ENCODE data around the gene ATXN2L. TPM values are rescaled to one million over a fixed set of nuclear protein-coding genes. Genes with fewer than 3 reads are reported as not detected.

Gene ATXN2L
- total and polyA plus RNA-seq, 2 of the 4 experiments (the other 2 are of a cell fraction), result 12.9 to 58.8 TPM

DNA sequence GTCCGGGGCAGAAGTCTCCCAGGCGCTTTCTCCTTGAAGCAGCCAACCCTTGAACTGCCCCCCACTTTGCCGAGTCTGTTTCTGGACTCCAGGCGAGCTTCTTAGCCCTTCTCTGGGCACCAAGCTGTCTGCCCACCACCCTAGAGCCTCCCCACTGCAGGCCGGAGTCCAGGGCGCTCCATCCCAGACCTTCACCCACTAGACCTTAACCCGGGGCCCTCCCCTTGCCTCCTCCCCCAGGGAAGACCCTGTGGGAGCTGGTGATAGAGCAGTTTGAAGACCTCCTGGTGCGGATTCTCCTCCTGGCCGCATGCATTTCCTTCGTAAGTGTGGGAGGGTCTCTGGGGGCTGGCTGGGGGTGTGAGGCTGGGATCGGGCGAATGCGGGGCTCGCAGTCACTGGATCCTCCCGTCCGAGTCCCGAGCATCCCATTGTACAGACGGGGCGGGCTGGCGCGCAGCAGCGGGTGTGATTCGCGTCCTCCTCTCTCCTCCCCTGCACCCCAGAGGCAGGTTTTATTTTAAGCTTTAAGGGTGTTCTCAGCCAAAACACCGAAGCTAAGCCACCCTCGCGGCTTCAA is 56.6 kb downstream of the ATXN2L start:
- no TSS peak for BruUV-seq (replicated peaks)
- Histone ChIP-seq H3K36me3 (ENCODE audit: control insufficient read depth, insufficient read depth, low read length) (peaks cover 3% of the 10 kb centered on the region; the same call in 1 of the 2 replicates), H3K4me2 (ENCODE audit: low read depth, low read length) (peak overlapping the region; percentile 89), H4K91ac (ENCODE audit: insufficient read depth, low read depth, low read length) (peak overlapping the region; percentile 66; the same call in 1 of the 2 replicates), H2BK120ac (ENCODE audit: low read depth, low read length) (peak overlapping the region; percentile 4; the same call in 1 of the 2 replicates), H4K5ac (ENCODE audit: low read depth, low read length) (no peak overlapping the region), H2BK20ac (ENCODE audit: low read depth, low read length) (no peak overlapping the region), H2BK15ac (ENCODE audit: low read depth, low read length) (no peak overlapping the region), H3K27me3 (ENCODE audit: control insufficient read depth, insufficient read depth, low read length) (no peaks in the 10 kb centered on the region), H3K4me3 (ENCODE audit: insufficient read depth, low read depth, low read length) (peak overlapping the region; percentile 71), H3K9ac (ENCODE audit: low read depth, low read length) (peak overlapping the region; percentile 67), H3K4me1 (ENCODE audit: control insufficient read depth, insufficient read depth, low read length) (peaks cover 7% of the 10 kb centered on the region; the same call in 1 of the 2 replicates), H3K9me1 (ENCODE audit: insufficient read depth, low read length) (peaks cover 7% of the 10 kb centered on the region; the same call in 1 of the 2 replicates), H3K23ac (ENCODE audit: low read depth, low read length) (peak overlapping the region; percentile 88), H3K14ac (replicated peaks; ENCODE audit: low read depth, low read length) (peak overlapping the region; percentile 85), H3K27ac (ENCODE audit: insufficient read depth, low read length) (peak overlapping the region; percentile 28; the same call in 1 of the 2 replicates), H2AK5ac (ENCODE audit: low read depth, low read length) (peak overlapping the region; percentile 25; the same call in 1 of the 2 replicates), H3K4ac (ENCODE audit: low read depth, low read length) (peak overlapping the region; percentile 18), H2AFZ (replicated peaks; ENCODE audit: low read length, poor library complexity) (peak overlapping the region; percentile 95), H3K9me3 (ENCODE audit: control insufficient read depth, insufficient read depth, low read length) (no peaks in the 10 kb centered on the region), H4K20me1 (ENCODE audit: insufficient read depth, low read length) (no peaks in the 10 kb centered on the region), H4K8ac (ENCODE audit: low read depth in 2 of 2, low read length in 2 of 2) (peak overlapping the region; percentile 79 to 83), H3K79me1 (ENCODE audit: low read depth in 1 of 2, low read length in 2 of 2) (peaks cover 4 to 13% of the 10 kb centered on the region in 2 experiments; a peak in 2 of 4 replicates), H2BK5ac (ENCODE audit: low read depth, low read length, poor library complexity, severe bottlenecking) (no peak overlapping the region), H2AK9ac (replicated peaks; ENCODE audit: low read depth, low read length, poor library complexity) (peak overlapping the region; percentile 98), H3K56ac (ENCODE audit: extremely low read depth, insufficient read depth, low read length) (peak overlapping the region; percentile 82; the same call in 1 of the 2 replicates), H3K18ac (ENCODE audit: low read depth, low read length) (no peak overlapping the region)
- WGBS, 2 experiments (ENCODE audit: extremely low coverage in 2 of 2, insufficient read length in 1 of 2), result 0% methylated on average over 2 of the region's 27 CpGs; no CpG with 5 or more reads in 1 of the 2 experiments
- intact Hi-C loops (cut with micrococcal nuclease), result no loop called here
- TF ChIP-seq SMC3 (IDR thresholded peaks at IDR 0.05; ENCODE audit: low read depth, low read length) (no peak), ELK1 (IDR thresholded peaks at IDR 0.05; ENCODE audit: borderline replicate concordance, low read depth, low read length) (no peak), CHD1 (IDR thresholded peaks at IDR 0.05; ENCODE audit: low read depth, low read length) (no peak), MXI1 (IDR thresholded peaks at IDR 0.05; ENCODE audit: borderline replicate concordance, low read depth, low read length) (no peak), RFX5 (IDR thresholded peaks at IDR 0.05; ENCODE audit: low read depth, low read length) (no peak), MAFK (IDR thresholded peaks at IDR 0.05; ENCODE audit: low read depth, low read length) (no peak), RCOR1 (IDR thresholded peaks at IDR 0.05; ENCODE audit: insufficient replicate concordance, low read length) (no peak), POLR2A (IDR thresholded peaks at IDR 0.05; ENCODE audit: low read depth, low read length) (no peak), NFE2L2 (IDR thresholded peaks at IDR 0.05; ENCODE audit: low read depth, low read length) (no peak)
- TF ChIP-seq, protein P1, sequence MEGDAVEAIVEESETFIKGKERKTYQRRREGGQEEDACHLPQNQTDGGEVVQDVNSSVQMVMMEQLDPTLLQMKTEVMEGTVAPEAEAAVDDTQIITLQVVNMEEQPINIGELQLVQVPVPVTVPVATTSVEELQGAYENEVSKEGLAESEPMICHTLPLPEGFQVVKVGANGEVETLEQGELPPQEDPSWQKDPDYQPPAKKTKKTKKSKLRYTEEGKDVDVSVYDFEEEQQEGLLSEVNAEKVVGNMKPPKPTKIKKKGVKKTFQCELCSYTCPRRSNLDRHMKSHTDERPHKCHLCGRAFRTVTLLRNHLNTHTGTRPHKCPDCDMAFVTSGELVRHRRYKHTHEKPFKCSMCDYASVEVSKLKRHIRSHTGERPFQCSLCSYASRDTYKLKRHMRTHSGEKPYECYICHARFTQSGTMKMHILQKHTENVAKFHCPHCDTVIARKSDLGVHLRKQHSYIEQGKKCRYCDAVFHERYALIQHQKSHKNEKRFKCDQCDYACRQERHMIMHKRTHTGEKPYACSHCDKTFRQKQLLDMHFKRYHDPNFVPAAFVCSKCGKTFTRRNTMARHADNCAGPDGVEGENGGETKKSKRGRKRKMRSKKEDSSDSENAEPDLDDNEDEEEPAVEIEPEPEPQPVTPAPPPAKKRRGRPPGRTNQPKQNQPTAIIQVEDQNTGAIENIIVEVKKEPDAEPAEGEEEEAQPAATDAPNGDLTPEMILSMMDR (conservative IDR thresholded peaks at IDR 0.05; ENCODE audit: low read depth, low read length), result no peak
- DNase-seq (no peak), ATAC-seq (ENCODE audit: low read depth) (peak; percentile 78)
- ChIA-PET CTCF (no interaction called here), POLR2A (ENCODE audit: unreplicated experiment) (no interaction called here)
- in situ Hi-C loops (cut with MboI; ENCODE audit: low sequenced_read_pairs), result loop anchor here (5.0 kb wide), 1 partner anchor 43 kb away; no protein-coding TSS in a partner anchor
- dilution Hi-C loops (cut with HindIII; ENCODE audit: low sequenced_read_pairs, unreplicated experiment), result no loop called here

Data from IMR-90 (cell line).